OCI-LY7 (cell line): ENCODE measurements around the gene NIPAL1. TPM values are rescaled to one million over a fixed set of nuclear protein-coding genes. Genes with fewer than 3 reads are reported as not detected.
"Not testable (repeated sequence)": the region's sequence is repeated elsewhere in the genome, so short reads cannot be mapped to it uniquely, and the experiment has no call there.

Source experiments
- BruUV-seq: library from RNA; stranded (reverse); fragments of 400-500 nt; replicated peaks from 2 replicates; lab custom pipeline; 2021; lab: Mats Ljungman, UMichigan
- CTCF ChIA-PET: fragments of 300-600 bp; sonication (Branson Sonifier 250); formaldehyde crosslinking; loops from one replicate; lab custom pipeline; 2022; ENCODE audit warnings: antibody characterized with exemption; ENCODE audit not compliant: unreplicated experiment; lab: Charles Lee
- POLR2A ChIA-PET: fragments of 300-600 bp; sonication (Branson Sonifier 250); formaldehyde crosslinking; loops from one replicate; lab custom pipeline; 2022; ENCODE audit warnings: antibody characterized with exemption; lab: Charles Lee
- DNase-seq: peaks from one replicate; pipeline ENCODE4 v3.0.0-alpha.2; 2015; ENCODE audit warnings: low spot score
- H2AFZ ChIP-seq: fragments of 200-600 bp; sonication (generic), shearing (Covaris generic); 2 replicates; pipeline ENCODE4 v1.6.1; 2014; ENCODE audit warnings: mild to moderate bottlenecking, antibody characterized with exemption, low read length, moderate library complexity
- H3K27ac ChIP-seq: fragments of 200-600 bp; sonication (generic); 2 replicates; pipeline ENCODE4 v1.5.1; 2014; ENCODE audit warnings: mixed run types, low read depth, mild to moderate bottlenecking, moderate library complexity, low read length, inconsistent platforms; ENCODE audit not compliant: poor library complexity, severe bottlenecking
- H3K36me3 ChIP-seq: fragments of 200-600 bp; sonication (generic); 2 replicates; pipeline ENCODE4 v1.6.1; 2014; ENCODE audit warnings: mild to moderate bottlenecking, antibody characterized with exemption, low read length, moderate library complexity, mixed read lengths; ENCODE audit not compliant: insufficient read depth
- H3K4me1 ChIP-seq: fragments of 200-600 bp; sonication (generic); 2 replicates; pipeline ENCODE4 v1.5.1; 2014; ENCODE audit warnings: mild to moderate bottlenecking, low read length; ENCODE audit not compliant: insufficient read depth, poor library complexity, severe bottlenecking
- H3K4me2 ChIP-seq: fragments of 200-600 bp; sonication (generic); 2 replicates; pipeline ENCODE4 v1.6.1; 2014; ENCODE audit warnings: mild to moderate bottlenecking, low read length
- H3K4me3 ChIP-seq: fragments of 200-600 bp; sonication (generic); 2 replicates; pipeline ENCODE4 v1.5.1; 2014; ENCODE audit warnings: mild to moderate bottlenecking, low read depth, low read length; ENCODE audit not compliant: poor library complexity, severe bottlenecking
- H3K79me2 ChIP-seq: fragments of 200-600 bp; sonication (generic); 2 replicates; pipeline ENCODE4 v1.6.1; 2016; ENCODE audit warnings: low read depth, mild to moderate bottlenecking, low read length, moderate library complexity, mixed read lengths; ENCODE audit not compliant: insufficient read depth
- H3K9me2 ChIP-seq: fragments of 200-600 bp; sonication (generic); 2 replicates; pipeline ENCODE4 v1.6.1; 2016; ENCODE audit warnings: mild to moderate bottlenecking, low read length, mixed read lengths; ENCODE audit not compliant: insufficient read depth
- H3K9me3 ChIP-seq: fragments of 200-600 bp; sonication (generic); 2 replicates; pipeline ENCODE4 v1.6.1; 2014; ENCODE audit warnings: mild to moderate bottlenecking, mixed run types, low read length, mixed read lengths
- H4K20me1 ChIP-seq: fragments of 200-600 bp; sonication (generic); 2 replicates; pipeline ENCODE4 v1.6.1; 2014; ENCODE audit warnings: mild to moderate bottlenecking, antibody characterized with exemption, low read length, moderate library complexity, mixed read lengths; ENCODE audit not compliant: insufficient read depth
- EZH2phosphoT487 ChIP-seq: fragments of 200-600 bp; sonication (generic); IDR thresholded peaks from 2 replicates; pipeline ENCODE4 v1.6.1; 2018; ENCODE audit warnings: low read depth, borderline replicate concordance, mild to moderate bottlenecking, mixed run types, antibody characterized with exemption, low read length, moderate library complexity, mixed read lengths
- intact Hi-C: fragments of 100-400 bp; cut with micrococcal nuclease; formaldehyde crosslinking; loops from one replicate; pipeline ENCODE4 v1.10.0; 2022; ENCODE audit not compliant: unreplicated experiment
- total RNA-seq, 2 experiments: library from RNA; depleted of rRNA in 1 of 2; stranded (reverse); fragments of >200 nt in 1 of 2; shearing (Covaris generic) in 1 of 2; gene quantifications; 2 replicates each; pipeline ENCODE4 v1.2.3, GENCODE V29; 2014 to 2022
- TF ChIP-seq, protein P1 (sequence below): fragments of 200-600 bp; sonication (generic); conservative IDR thresholded peaks from 2 replicates; pipeline ENCODE4 v1.5.1; 2014; ENCODE audit warnings: mild to moderate bottlenecking, antibody characterized with exemption, low read length, moderate library complexity, mixed read lengths

The NIPAL1 gene
- total RNA-seq, 2 experiments from 2014 or later = 0.28 to 1.9 TPM

DNA sequence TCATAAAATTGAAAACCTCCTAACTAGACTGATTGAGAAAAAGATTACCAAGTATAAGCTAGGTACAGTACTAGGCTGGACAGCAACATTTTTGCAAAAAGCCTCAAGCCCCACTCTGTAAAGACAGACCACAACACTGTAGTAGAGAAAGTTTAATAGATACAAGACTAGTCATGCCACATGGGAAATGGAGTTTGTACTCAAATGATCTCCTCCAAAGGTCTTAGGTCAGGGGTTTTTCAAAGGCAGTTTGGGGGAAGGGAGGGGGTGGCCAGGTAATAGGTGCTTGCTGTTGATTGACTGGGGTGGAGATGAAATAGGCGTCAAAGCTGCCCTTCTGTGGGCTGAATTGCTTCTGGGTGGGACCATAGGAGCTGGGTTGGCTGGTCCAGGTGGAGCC lies 14.3 kb upstream of the NIPAL1 start:
- TF ChIP-seq, protein P1, sequence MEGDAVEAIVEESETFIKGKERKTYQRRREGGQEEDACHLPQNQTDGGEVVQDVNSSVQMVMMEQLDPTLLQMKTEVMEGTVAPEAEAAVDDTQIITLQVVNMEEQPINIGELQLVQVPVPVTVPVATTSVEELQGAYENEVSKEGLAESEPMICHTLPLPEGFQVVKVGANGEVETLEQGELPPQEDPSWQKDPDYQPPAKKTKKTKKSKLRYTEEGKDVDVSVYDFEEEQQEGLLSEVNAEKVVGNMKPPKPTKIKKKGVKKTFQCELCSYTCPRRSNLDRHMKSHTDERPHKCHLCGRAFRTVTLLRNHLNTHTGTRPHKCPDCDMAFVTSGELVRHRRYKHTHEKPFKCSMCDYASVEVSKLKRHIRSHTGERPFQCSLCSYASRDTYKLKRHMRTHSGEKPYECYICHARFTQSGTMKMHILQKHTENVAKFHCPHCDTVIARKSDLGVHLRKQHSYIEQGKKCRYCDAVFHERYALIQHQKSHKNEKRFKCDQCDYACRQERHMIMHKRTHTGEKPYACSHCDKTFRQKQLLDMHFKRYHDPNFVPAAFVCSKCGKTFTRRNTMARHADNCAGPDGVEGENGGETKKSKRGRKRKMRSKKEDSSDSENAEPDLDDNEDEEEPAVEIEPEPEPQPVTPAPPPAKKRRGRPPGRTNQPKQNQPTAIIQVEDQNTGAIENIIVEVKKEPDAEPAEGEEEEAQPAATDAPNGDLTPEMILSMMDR = no peak
- no peak for TF ChIP-seq EZH2phosphoT487
- Histone ChIP-seq H3K4me2 (no peak overlapping the region), H3K27ac (no peak overlapping the region), H3K36me3 (no peaks in the 10 kb centered on the region), H3K9me3 (peaks cover 24% of the 10 kb centered on the region), H3K79me2 (no peaks in the 10 kb centered on the region), H2AFZ (no peak overlapping the region), H3K4me1 (no peaks in the 10 kb centered on the region), H4K20me1 (no peaks in the 10 kb centered on the region), H3K4me3 (no peak overlapping the region), H3K9me2 (no peaks in the 10 kb centered on the region)
- intact Hi-C loops = no loop called here
- no TSS peak for BruUV-seq
- no peak for DNase-seq
- ChIA-PET CTCF (interaction anchor here (0.9 to 1.1 kb wide), 2 partner anchors 82 to 84 kb away, joined by 3 read pairs; no protein-coding TSS in a partner anchor), POLR2A (interaction anchor here (0.6 to 0.9 kb wide), 4 partner anchors 16 to 515 kb away, joined by 3 to 7 read pairs (median 4); no protein-coding TSS in a partner anchor)

DNA sequence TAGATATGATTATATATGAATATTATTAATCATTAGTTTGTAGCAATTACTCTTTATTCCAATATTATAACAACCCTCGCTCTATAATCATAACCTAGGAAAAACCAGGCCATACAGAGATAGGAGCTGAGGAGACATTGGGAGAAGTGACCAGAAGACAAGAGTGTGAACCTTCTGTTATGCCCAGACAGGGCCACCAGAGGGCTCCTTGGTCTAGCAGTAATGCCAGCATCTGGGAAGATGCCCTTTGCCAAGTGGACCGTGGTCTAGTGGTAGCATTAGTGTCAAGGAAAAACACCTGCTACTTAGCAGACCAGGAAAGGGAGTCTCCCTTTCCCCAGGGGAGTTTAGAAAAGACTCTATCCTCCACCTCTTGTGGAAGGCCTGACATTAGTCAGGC lies 13.0 kb upstream of the NIPAL1 start:
- BruUV-seq, H3K27ac ChIP-seq, H3K79me2 ChIP-seq, POLR2A ChIA-PET, H3K4me2 ChIP-seq, H3K36me3 ChIP-seq, H3K9me2 ChIP-seq, CTCF ChIA-PET, H4K20me1 ChIP-seq, H3K4me3 ChIP-seq, H2AFZ ChIP-seq, H3K4me1 ChIP-seq: not testable (repeated sequence)
- intact Hi-C loops = loop anchor here (1.0 kb wide), 1 partner anchor 84 kb away; no protein-coding TSS in a partner anchor
- TF ChIP-seq, protein P1 = peak; percentile 71
- H3K9me3 ChIP-seq = peaks cover 34% of the 10 kb centered on the region
- DNase-seq = peak; percentile 39

DNA sequence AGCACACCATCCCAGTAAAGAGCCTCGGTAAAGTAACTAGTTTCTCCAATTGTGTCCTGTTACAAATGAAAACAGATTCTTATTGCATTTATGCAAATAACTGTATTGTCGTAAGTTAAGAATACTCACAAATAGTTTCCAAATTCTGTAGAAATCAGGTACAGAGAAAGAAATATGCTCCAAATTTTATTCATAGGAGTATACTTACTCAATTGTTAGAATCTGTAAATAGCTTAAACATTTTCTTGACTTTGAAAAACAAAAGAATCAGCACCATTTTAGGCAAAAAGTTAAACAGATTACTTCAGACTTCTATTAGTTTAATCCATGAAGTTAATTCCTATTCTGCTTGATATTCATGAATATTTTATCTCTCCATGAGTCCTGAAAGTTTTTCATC lies 10.8 kb upstream of the NIPAL1 start:
- Histone ChIP-seq H3K36me3 (no peaks in the 10 kb centered on the region), H3K79me2 (no peaks in the 10 kb centered on the region), H3K9me3 (peaks cover 28% of the 10 kb centered on the region), H3K4me1 (no peaks in the 10 kb centered on the region), H2AFZ (no peak overlapping the region), H4K20me1 (no peaks in the 10 kb centered on the region), H3K4me2 (no peak overlapping the region), H3K9me2 (no peaks in the 10 kb centered on the region), H3K27ac (no peak overlapping the region), H3K4me3 (no peak overlapping the region)
- intact Hi-C loops = no loop called here
- TF ChIP-seq, protein P1 = no peak
- no peak for TF ChIP-seq EZH2phosphoT487
- no peak for DNase-seq
- ChIA-PET POLR2A (no interaction called here), CTCF (no interaction called here)
- BruUV-seq = no TSS peak
